Ishikawa (cell line): ENCODE results near the gene VWDE.

Experiments
- CEBPB ChIP-seq: IDR thresholded peaks from 2 replicates; pipeline ENCODE4 v1.6.1; 2012
- CREB1 ChIP-seq: IDR thresholded peaks from 2 replicates; pipeline ENCODE4 v1.6.1; 2012; ENCODE audit warnings: low read depth
- EGR1 ChIP-seq: IDR thresholded peaks from 2 replicates; pipeline ENCODE4 v1.6.1; 2012
- EP300 ChIP-seq: IDR thresholded peaks from 2 replicates; pipeline ENCODE4 v1.6.1; 2012; ENCODE audit warnings: borderline replicate concordance
- FOXM1 ChIP-seq: IDR thresholded peaks from 2 replicates; pipeline ENCODE4 v1.6.1; 2012; ENCODE audit warnings: low read depth, borderline replicate concordance
- NFIC ChIP-seq: IDR thresholded peaks from 2 replicates; pipeline ENCODE4 v1.6.1; 2012
- RAD21 ChIP-seq: IDR thresholded peaks from 2 replicates; pipeline ENCODE4 v1.6.1; 2012; ENCODE audit warnings: low read depth
- TAF1 ChIP-seq: IDR thresholded peaks from 2 replicates; pipeline ENCODE4 v1.6.1; 2012; ENCODE audit warnings: low read depth, mild to moderate bottlenecking
- TEAD4 ChIP-seq: IDR thresholded peaks from 2 replicates; pipeline ENCODE4 v1.6.1; 2012
- YY1 ChIP-seq: IDR thresholded peaks from 2 replicates; pipeline ENCODE4 v1.6.1; 2012; ENCODE audit warnings: low read depth
- ZBTB7A ChIP-seq: IDR thresholded peaks from 2 replicates; pipeline ENCODE4 v1.6.1; 2012; ENCODE audit warnings: low read depth
- TF ChIP-seq, protein P1 (sequence below): IDR thresholded peaks from 2 replicates; pipeline ENCODE4 v1.6.1; 2012
- TF ChIP-seq, protein P2 (sequence below): IDR thresholded peaks from 2 replicates; pipeline ENCODE4 v1.6.1; 2012
- TF ChIP-seq, protein P3 (sequence below): IDR thresholded peaks from 2 replicates; pipeline ENCODE4 v1.6.1; 2012; ENCODE audit warnings: low read depth, mild to moderate bottlenecking

DNA sequence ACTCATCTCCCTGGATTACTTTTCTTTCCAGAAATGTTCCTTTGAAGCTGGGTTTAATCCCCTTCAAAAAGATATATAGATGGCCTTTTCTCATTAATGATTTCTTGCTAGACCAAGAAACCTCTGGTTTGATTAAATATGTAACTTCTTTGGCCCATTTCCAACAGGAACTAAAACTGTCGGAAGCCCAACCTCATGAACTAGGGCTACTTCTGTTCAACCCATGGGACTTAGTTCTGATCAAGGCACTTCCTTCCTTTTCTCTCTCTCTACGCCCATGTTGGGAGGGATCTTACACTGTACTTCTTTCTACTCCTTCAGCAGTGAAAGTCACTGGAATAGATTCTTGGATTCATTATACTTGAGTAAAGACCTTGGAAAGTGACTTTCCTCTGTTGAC lies 109.0 kb downstream of the VWDE start:
- TF ChIP-seq TAF1 (no peak), NFIC (no peak), FOXM1 (no peak), YY1 (no peak), EP300 (no peak), CEBPB (no peak), RAD21 (no peak), CREB1 (no peak), ZBTB7A (no peak), TEAD4 (no peak), EGR1 (no peak)
- TF ChIP-seq, protein P1, sequence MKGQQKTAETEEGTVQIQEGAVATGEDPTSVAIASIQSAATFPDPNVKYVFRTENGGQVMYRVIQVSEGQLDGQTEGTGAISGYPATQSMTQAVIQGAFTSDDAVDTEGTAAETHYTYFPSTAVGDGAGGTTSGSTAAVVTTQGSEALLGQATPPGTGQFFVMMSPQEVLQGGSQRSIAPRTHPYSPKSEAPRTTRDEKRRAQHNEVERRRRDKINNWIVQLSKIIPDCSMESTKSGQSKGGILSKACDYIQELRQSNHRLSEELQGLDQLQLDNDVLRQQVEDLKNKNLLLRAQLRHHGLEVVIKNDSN: no peak
- TF ChIP-seq, protein P2, sequence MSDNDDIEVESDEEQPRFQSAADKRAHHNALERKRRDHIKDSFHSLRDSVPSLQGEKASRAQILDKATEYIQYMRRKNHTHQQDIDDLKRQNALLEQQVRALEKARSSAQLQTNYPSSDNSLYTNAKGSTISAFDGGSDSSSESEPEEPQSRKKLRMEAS: no peak
- TF ChIP-seq, protein P3, sequence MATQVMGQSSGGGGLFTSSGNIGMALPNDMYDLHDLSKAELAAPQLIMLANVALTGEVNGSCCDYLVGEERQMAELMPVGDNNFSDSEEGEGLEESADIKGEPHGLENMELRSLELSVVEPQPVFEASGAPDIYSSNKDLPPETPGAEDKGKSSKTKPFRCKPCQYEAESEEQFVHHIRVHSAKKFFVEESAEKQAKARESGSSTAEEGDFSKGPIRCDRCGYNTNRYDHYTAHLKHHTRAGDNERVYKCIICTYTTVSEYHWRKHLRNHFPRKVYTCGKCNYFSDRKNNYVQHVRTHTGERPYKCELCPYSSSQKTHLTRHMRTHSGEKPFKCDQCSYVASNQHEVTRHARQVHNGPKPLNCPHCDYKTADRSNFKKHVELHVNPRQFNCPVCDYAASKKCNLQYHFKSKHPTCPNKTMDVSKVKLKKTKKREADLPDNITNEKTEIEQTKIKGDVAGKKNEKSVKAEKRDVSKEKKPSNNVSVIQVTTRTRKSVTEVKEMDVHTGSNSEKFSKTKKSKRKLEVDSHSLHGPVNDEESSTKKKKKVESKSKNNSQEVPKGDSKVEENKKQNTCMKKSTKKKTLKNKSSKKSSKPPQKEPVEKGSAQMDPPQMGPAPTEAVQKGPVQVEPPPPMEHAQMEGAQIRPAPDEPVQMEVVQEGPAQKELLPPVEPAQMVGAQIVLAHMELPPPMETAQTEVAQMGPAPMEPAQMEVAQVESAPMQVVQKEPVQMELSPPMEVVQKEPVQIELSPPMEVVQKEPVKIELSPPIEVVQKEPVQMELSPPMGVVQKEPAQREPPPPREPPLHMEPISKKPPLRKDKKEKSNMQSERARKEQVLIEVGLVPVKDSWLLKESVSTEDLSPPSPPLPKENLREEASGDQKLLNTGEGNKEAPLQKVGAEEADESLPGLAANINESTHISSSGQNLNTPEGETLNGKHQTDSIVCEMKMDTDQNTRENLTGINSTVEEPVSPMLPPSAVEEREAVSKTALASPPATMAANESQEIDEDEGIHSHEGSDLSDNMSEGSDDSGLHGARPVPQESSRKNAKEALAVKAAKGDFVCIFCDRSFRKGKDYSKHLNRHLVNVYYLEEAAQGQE: no peak
